Measurements from ENCODE around the gene PBX3. TPM values are rescaled to one million over a fixed set of nuclear protein-coding genes. Genes with fewer than 3 reads are reported as not detected.

PBX3 gene
- total RNA-seq, 2 donors from 2014 or later: 15.1 to 21.1 TPM

DNA sequence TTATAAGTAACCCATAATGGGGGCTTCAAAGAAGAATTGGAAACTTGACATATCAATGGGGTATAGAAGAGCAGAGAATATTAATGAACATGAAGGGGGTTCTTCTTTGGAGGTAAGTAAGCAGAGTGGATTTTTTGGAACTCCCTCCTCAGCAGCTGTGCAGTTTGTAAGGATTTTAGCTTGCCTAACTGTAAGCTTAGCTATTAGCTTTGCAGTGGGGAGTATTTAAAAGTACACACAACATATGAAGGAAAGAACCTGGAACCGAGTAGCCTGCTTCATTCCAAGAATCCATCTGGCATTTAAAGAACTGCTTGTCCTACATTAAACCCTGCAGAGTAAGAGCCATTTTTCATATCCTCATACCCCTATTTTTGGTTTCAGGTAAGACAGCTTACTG lies 2.2 kb upstream of the PBX3 start:
- intact Hi-C loops (cut with DNase I): no loop called here
- no peak overlapping the region for H3K27ac ChIP-seq
- H3K9me3 ChIP-seq: no peaks in the 10 kb centered on the region

DNA sequence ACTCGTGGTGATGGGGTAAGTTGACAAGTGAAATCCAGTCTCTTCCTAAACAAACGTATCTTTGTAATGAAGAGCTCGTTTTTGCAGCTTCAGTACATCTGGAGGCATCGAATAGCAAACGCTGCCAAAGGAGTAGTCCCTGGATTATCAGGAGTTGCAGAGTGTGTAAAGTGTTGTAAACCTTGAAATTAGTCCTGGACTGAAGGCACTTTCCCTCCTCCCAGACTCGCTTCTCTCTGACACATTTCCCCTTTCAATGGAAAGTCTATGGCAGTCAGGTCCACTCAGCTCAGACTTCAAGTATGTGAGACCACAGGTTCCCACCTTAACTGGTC lies 1.5 kb upstream of the PBX3 start:
- Histone ChIP-seq H3K4me3 (peak overlapping the region; percentile 59), H3K27me3 (no peaks in the 10 kb centered on the region), H3K36me3 (no peaks in the 10 kb centered on the region), H3K9ac (ENCODE audit: low read depth in 2 of 2, low read length in 2 of 2) (peak overlapping the region in 1 of 2 donors; percentile 19), H3K9me3 (no peaks in the 10 kb centered on the region), H3K4me1 (peaks cover 3% of the 10 kb centered on the region), H3K27ac (peak overlapping the region; percentile 87)
- intact Hi-C loops (cut with DNase I): no loop called here
- TF ChIP-seq, protein P1, sequence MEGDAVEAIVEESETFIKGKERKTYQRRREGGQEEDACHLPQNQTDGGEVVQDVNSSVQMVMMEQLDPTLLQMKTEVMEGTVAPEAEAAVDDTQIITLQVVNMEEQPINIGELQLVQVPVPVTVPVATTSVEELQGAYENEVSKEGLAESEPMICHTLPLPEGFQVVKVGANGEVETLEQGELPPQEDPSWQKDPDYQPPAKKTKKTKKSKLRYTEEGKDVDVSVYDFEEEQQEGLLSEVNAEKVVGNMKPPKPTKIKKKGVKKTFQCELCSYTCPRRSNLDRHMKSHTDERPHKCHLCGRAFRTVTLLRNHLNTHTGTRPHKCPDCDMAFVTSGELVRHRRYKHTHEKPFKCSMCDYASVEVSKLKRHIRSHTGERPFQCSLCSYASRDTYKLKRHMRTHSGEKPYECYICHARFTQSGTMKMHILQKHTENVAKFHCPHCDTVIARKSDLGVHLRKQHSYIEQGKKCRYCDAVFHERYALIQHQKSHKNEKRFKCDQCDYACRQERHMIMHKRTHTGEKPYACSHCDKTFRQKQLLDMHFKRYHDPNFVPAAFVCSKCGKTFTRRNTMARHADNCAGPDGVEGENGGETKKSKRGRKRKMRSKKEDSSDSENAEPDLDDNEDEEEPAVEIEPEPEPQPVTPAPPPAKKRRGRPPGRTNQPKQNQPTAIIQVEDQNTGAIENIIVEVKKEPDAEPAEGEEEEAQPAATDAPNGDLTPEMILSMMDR (IDR thresholded peaks at IDR 0.05): no peak
- DNase-seq: no peak

More for the DNA sequence above, 2.2 kb upstream of the PBX3 start:
- no peak for DNase-seq
- Histone ChIP-seq H3K4me3 (no peak overlapping the region), H3K4me1 (peaks cover 3% of the 10 kb centered on the region), H3K36me3 (no peaks in the 10 kb centered on the region), H3K27me3 (no peaks in the 10 kb centered on the region), H3K9ac (ENCODE audit: low read depth in 2 of 2, low read length in 2 of 2) (no peak overlapping the region)
- TF ChIP-seq, protein P1 (IDR thresholded peaks at IDR 0.05): no peak

DNA sequence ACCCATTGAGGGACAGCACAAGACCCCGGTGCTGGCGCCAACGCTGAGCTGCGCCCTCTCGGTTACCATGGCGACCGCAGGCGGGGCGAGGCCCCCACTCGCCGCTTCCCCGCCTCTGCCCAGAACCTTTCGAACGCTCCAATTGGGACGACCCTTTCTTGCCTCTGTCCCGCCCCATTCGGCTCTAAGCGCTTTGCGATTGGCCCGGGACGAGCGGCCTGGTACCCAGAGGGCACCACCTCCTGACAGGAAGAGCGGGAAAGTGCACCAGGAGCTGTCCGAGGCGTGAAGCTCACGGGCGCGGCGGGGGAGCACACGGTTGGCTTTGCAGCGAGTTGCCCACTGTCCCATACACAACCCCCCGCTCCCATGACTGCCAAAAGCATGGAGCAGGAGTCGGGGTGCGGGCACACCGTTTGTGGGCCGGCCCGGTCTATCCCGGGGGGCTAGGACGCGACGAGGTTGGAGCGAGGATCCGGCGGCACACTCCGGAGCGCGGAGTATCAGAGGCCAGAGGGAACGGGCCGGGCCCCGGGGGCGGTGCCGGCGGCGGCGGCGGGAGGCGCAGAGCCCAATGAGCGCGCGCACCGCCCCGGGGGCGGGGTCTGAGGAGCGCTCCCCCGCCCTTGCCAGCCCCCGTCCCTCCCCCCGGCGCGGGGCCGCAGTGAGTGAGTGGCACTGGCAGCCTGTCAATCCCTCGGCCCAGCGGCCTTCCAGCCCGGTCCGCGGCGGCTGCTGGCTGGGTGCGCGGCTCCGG lies 978 bp upstream of the PBX3 start:
- Histone ChIP-seq H3K4me1 (peaks cover 3% of the 10 kb centered on the region), H3K27ac (peak overlapping the region; percentile 87), H3K9me3 (no peaks in the 10 kb centered on the region), H3K4me3 (peak overlapping the region; percentile 59), H3K9ac (ENCODE audit: low read depth in 2 of 2, low read length in 2 of 2) (peak overlapping the region; percentile 19 to 58), H3K27me3 (no peaks in the 10 kb centered on the region), H3K36me3 (no peaks in the 10 kb centered on the region)
- TF ChIP-seq, protein P1 (IDR thresholded peaks at IDR 0.05): no peak
- intact Hi-C loops (cut with DNase I): no loop called here
- peak; percentile 95 for DNase-seq

DNA sequence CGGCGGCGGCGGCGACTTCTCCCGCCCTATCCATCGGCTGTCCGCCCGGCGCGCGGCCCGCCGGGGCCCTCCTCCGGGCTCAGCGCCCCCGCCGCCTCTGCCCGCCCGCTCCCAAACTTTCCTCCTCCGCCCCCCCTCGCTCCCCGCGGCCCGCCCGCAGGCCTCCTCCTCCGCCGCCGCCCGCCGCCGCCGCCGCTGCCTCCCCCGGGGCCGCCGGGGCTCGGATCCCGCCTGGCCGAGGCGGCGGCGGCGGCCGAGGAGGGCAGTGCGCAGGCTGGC lies 460 bp upstream of the PBX3 start:
- DNase-seq: no peak
- H3K27me3 ChIP-seq: no peaks in the 10 kb centered on the region
- H3K9ac ChIP-seq (ENCODE audit: low read depth in 2 of 2, low read length in 2 of 2): peak overlapping the region in 1 of 2 donors; percentile 58
- H3K27ac ChIP-seq: peak overlapping the region; percentile 87
- H3K36me3 ChIP-seq: no peaks in the 10 kb centered on the region
- H3K4me1 ChIP-seq: peaks cover 3% of the 10 kb centered on the region
- peak overlapping the region; percentile 59 for H3K4me3 ChIP-seq
- TF ChIP-seq, protein P1 (IDR thresholded peaks at IDR 0.05): no peak
- intact Hi-C loops (cut with DNase I): no loop called here
- H3K9me3 ChIP-seq: no peaks in the 10 kb centered on the region

DNA sequence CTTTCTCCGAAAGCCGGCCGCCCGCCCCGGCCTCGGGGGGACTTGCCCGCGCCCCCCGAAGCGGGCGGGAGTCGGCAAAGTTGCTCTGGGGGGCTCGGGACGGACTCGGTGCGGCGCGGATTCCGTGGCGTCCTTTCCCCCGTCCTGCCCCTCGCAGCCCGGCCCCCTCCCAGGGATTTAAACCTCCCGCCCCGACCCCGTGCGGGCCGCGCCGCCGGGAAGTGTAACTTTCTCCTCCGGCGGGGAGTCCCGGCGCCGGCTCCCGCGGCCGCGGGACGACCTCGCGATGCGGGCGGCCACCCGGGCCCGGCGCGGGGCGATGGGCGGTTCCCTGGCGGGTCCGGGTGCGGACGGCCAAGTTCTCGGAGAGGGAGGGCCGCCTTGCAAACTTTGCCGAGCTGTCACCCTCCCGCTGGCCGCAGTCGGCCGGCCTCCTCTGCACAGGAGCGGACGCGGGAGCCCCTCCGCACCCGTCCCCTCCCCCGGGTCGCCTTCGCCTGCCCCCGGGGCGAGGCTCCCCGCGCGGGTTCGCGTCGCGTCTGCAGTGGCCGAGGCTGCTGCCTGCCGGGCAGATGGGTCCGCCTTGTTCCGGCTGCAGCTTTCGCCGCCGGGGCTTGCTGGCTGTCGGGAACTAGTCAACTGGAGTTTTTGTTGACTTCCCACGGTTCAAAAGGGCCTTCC lies 732 bp downstream of the PBX3 start:
- Histone ChIP-seq H3K27me3 (no peaks in the 10 kb centered on the region), H3K36me3 (no peaks in the 10 kb centered on the region), H3K4me1 (peaks cover 3% of the 10 kb centered on the region), H3K4me3 (peak overlapping the region; percentile 83), H3K27ac (peak overlapping the region; percentile 72), H3K9me3 (no peaks in the 10 kb centered on the region), H3K9ac (ENCODE audit: low read depth in 2 of 2, low read length in 2 of 2) (peak overlapping the region; percentile 65 to 78)
- intact Hi-C loops (cut with DNase I): no loop called here
- peak; percentile 58 for DNase-seq
- TF ChIP-seq, protein P1 (IDR thresholded peaks at IDR 0.05): no peak
